Trophoblast cell (in vitro differentiated cells and primary cell): ENCODE measurements around the gene GAS1.

Experiments used
- DNase-seq, 2 donors: peaks; one replicate each; pipeline ENCODE4 v3.0.0-alpha.2; 2016
- H2AFZ ChIP-seq: 2 replicates; pipeline ENCODE4 v1.6.1; 2013; ENCODE audit warnings: low read length, moderate library complexity, mild to moderate bottlenecking; ENCODE audit not compliant: insufficient read depth, poor library complexity
- H2AK5ac ChIP-seq: 2 replicates; pipeline ENCODE4 v1.6.1; 2013; ENCODE audit warnings: mild to moderate bottlenecking, low read length
- H2BK120ac ChIP-seq: 2 replicates; pipeline ENCODE4 v1.6.1; 2013; ENCODE audit warnings: low read length, mild to moderate bottlenecking, moderate library complexity; ENCODE audit not compliant: insufficient read depth, poor library complexity
- H2BK12ac ChIP-seq: 2 replicates; pipeline ENCODE4 v1.6.1; 2013; ENCODE audit warnings: mild to moderate bottlenecking, low read length, moderate library complexity
- H2BK5ac ChIP-seq: 2 replicates; pipeline ENCODE4 v1.6.1; 2013; ENCODE audit warnings: low read length, low read depth, moderate library complexity, mild to moderate bottlenecking; ENCODE audit not compliant: poor library complexity
- H3K14ac ChIP-seq: 2 replicates; pipeline ENCODE4 v1.6.1; 2013; ENCODE audit warnings: mild to moderate bottlenecking, low read length
- H3K18ac ChIP-seq: 2 replicates; pipeline ENCODE4 v1.6.1; 2013; ENCODE audit warnings: mild to moderate bottlenecking, low read length
- H3K23ac ChIP-seq: 2 replicates; pipeline ENCODE4 v1.6.1; 2013; ENCODE audit warnings: low read length
- H3K27ac ChIP-seq: 2 replicates; pipeline ENCODE4 v1.5.1; 2013; ENCODE audit warnings: low read depth, mild to moderate bottlenecking, inconsistent platforms, low read length, moderate library complexity
- H3K27me3 ChIP-seq: 2 replicates; pipeline ENCODE4 v1.6.1; 2013; ENCODE audit warnings: inconsistent platforms, mild to moderate bottlenecking, low read length, moderate library complexity; ENCODE audit not compliant: insufficient read depth
- H3K36me3 ChIP-seq, 2 experiments: 1 replicate in 1 of 2; 2 replicates in 1 of 2; pipeline ENCODE4 v1.6.1; 2013; ENCODE audit warnings: low read length in 2 of 2, mild to moderate bottlenecking in 2 of 2, moderate library complexity in 1 of 2; ENCODE audit not compliant: insufficient read depth in 2 of 2, control insufficient read depth in 1 of 2
- H3K4ac ChIP-seq: 2 replicates; pipeline ENCODE4 v1.6.1; 2013; ENCODE audit warnings: low read depth, mild to moderate bottlenecking, low read length, moderate library complexity
- H3K4me1 ChIP-seq, 2 experiments: 1 replicate in 1 of 2; 2 replicates in 1 of 2; pipeline ENCODE4 v1.6.1; 2013; ENCODE audit warnings: low read length in 2 of 2, mild to moderate bottlenecking in 2 of 2, moderate library complexity in 1 of 2; ENCODE audit not compliant: insufficient read depth in 2 of 2, control insufficient read depth in 1 of 2
- H3K4me2 ChIP-seq: 2 replicates; pipeline ENCODE4 v1.6.1; 2013; ENCODE audit warnings: inconsistent platforms, mild to moderate bottlenecking, low read length, moderate library complexity
- H3K4me3 ChIP-seq: 2 replicates; pipeline ENCODE4 v1.5.1; 2013; ENCODE audit warnings: mild to moderate bottlenecking, low read depth, low read length, inconsistent platforms
- H3K79me1 ChIP-seq: one replicate; pipeline ENCODE4 v1.6.1; 2013; ENCODE audit warnings: low read length
- H3K79me2 ChIP-seq: 2 replicates; pipeline ENCODE4 v1.6.1; 2013; ENCODE audit warnings: low read length, mild to moderate bottlenecking; ENCODE audit not compliant: control insufficient read depth, insufficient read depth, poor library complexity
- H3K9ac ChIP-seq: 2 replicates; pipeline ENCODE4 v1.6.1; 2013; ENCODE audit warnings: mild to moderate bottlenecking, low read length
- H3K9me3 ChIP-seq: 2 replicates; pipeline ENCODE4 v1.6.1; 2013; ENCODE audit warnings: low read depth, mild to moderate bottlenecking, control low read depth, inconsistent platforms, low read length; ENCODE audit not compliant: insufficient read depth
- H4K12ac ChIP-seq: 2 replicates; pipeline ENCODE4 v1.6.1; 2013; ENCODE audit warnings: low read depth, mild to moderate bottlenecking, low read length, moderate library complexity
- H4K8ac ChIP-seq: 2 replicates; pipeline ENCODE4 v1.6.1; 2013; ENCODE audit warnings: low read depth, mild to moderate bottlenecking, low read length, moderate library complexity
- H4K91ac ChIP-seq: one replicate; pipeline ENCODE4 v1.6.1; 2013; ENCODE audit warnings: low read depth, mild to moderate bottlenecking, low read length, moderate library complexity
- WGBS: extraction: QIAGEN DNeasy Blood & Tissue Kit; methylation state at CpG from one replicate; pipeline ENCODE4 v1.1.7; 2013; ENCODE audit warnings: missing lambda C conversion rate; ENCODE audit not compliant: insufficient read length, insufficient coverage; ENCODE audit errors: extremely low coverage; 5-methylcytosine and 5-hydroxymethylcytosine counted together

Gene GAS1

GRCh38 chr9:86983249-86983619, 35.9 kb upstream of the GAS1 start:
- no peak overlapping the region for H3K4me3 ChIP-seq
- H3K4me1 ChIP-seq: no peaks in the 10 kb centered on the region
- no peak overlapping the region for H3K4me2 ChIP-seq
- H3K27ac ChIP-seq: no peak overlapping the region
- H3K9ac ChIP-seq: no peak overlapping the region
- H3K27me3 ChIP-seq: no peaks in the 10 kb centered on the region
- H2AK5ac ChIP-seq: no peak overlapping the region
- H4K12ac ChIP-seq: no peak overlapping the region
- H3K23ac ChIP-seq: no peak overlapping the region
- H3K36me3 ChIP-seq: no peaks in the 10 kb centered on the region
- H2BK5ac ChIP-seq: no peak overlapping the region
- no peak overlapping the region for H3K18ac ChIP-seq
- H3K79me2 ChIP-seq: no peaks in the 10 kb centered on the region
- H3K79me1 ChIP-seq: no peaks in the 10 kb centered on the region
- no peak overlapping the region for H4K8ac ChIP-seq
- H3K9me3 ChIP-seq: no peaks in the 10 kb centered on the region
- no peak overlapping the region for H3K14ac ChIP-seq
- H3K4ac ChIP-seq: no peak overlapping the region
- no peak overlapping the region for H2BK120ac ChIP-seq
- H4K91ac ChIP-seq: no peak overlapping the region
- peak; percentile 5 to 23 for DNase-seq
- no CpG with 5 or more reads among the region's 4 CpGs for WGBS
- H2AFZ ChIP-seq: no peak overlapping the region
- no peak overlapping the region for H2BK12ac ChIP-seq

DNA sequence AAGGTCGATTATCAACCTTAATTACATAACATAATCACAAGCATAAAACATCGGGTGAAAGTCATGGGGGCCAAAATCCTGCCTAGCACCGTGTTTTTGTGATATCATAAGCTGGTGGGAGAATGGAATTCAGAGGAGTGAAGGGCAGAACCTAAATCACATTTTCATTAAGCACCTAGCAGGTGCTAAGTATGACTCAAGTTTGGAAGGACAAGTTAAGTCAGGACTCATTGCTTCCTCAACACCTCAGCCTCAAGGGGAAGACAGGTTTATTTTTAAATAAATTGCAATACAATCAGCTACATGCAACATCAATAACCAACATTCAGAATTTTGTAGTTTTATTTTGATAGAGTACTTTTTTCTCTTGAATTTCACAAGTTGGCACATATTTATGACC, 33.5 kb upstream of the GAS1 start:
- no peak overlapping the region for H3K4ac ChIP-seq
- no peak overlapping the region for H2BK5ac ChIP-seq
- no peaks in the 10 kb centered on the region for H3K9me3 ChIP-seq
- H3K27me3 ChIP-seq: no peaks in the 10 kb centered on the region
- no peak overlapping the region for H3K4me2 ChIP-seq
- H3K9ac ChIP-seq: no peak overlapping the region
- H4K91ac ChIP-seq: no peak overlapping the region
- no peak overlapping the region for H3K14ac ChIP-seq
- no peak overlapping the region for H4K12ac ChIP-seq
- no peak overlapping the region for H3K4me3 ChIP-seq
- H2AFZ ChIP-seq: no peak overlapping the region
- no peaks in the 10 kb centered on the region for H3K79me1 ChIP-seq
- H3K18ac ChIP-seq: no peak overlapping the region
- H3K27ac ChIP-seq: no peak overlapping the region
- H2BK120ac ChIP-seq: no peak overlapping the region
- no CpG with 5 or more reads among the region's 3 CpGs for WGBS
- no peak overlapping the region for H2AK5ac ChIP-seq
- no peaks in the 10 kb centered on the region for H3K4me1 ChIP-seq
- no peak overlapping the region for H2BK12ac ChIP-seq
- no peak overlapping the region for H3K23ac ChIP-seq
- no peak for DNase-seq
- no peaks in the 10 kb centered on the region for H3K79me2 ChIP-seq
- H3K36me3 ChIP-seq: no peaks in the 10 kb centered on the region
- no peak overlapping the region for H4K8ac ChIP-seq

- Histone ChIP-seq H3K79me2 (no peaks in the 10 kb centered on the region), H3K4me2 (no peak overlapping the region), H2AFZ (no peak overlapping the region), H4K8ac (no peak overlapping the region), H3K4me3 (no peak overlapping the region), H3K9me3 (no peaks in the 10 kb centered on the region), H3K4me1 (no peaks in the 10 kb centered on the region), H3K27me3 (no peaks in the 10 kb centered on the region), H3K4ac (no peak overlapping the region), H2BK12ac (no peak overlapping the region), H2BK120ac (no peak overlapping the region), H2AK5ac (no peak overlapping the region), H3K23ac (no peak overlapping the region), H4K12ac (no peak overlapping the region), H3K14ac (no peak overlapping the region), H3K9ac (no peak overlapping the region), H4K91ac (no peak overlapping the region), H3K36me3 (no peaks in the 10 kb centered on the region), H3K18ac (no peak overlapping the region), H2BK5ac (no peak overlapping the region), H3K79me1 (no peaks in the 10 kb centered on the region), H3K27ac (no peak overlapping the region)
- DNase-seq: no peak
- no CpG with 5 or more reads among the region's 1 CpG for WGBS
These were observed 32.4 kb upstream of the GAS1 start for GRCh38 chr9:86979657-86980056.

- H3K4me3 ChIP-seq: no peak overlapping the region
- no peak overlapping the region for H3K23ac ChIP-seq
- H3K79me1 ChIP-seq: no peaks in the 10 kb centered on the region
- DNase-seq: no peak
- no peak overlapping the region for H2AK5ac ChIP-seq
- no peak overlapping the region for H4K91ac ChIP-seq
- H2BK120ac ChIP-seq: no peak overlapping the region
- no peak overlapping the region for H3K4me2 ChIP-seq
- H3K18ac ChIP-seq: no peak overlapping the region
- H3K9ac ChIP-seq: no peak overlapping the region
- no peak overlapping the region for H2BK5ac ChIP-seq
- no peaks in the 10 kb centered on the region for H3K79me2 ChIP-seq
- no peak overlapping the region for H2AFZ ChIP-seq
- no peak overlapping the region for H4K8ac ChIP-seq
- no peak overlapping the region for H3K14ac ChIP-seq
- H4K12ac ChIP-seq: no peak overlapping the region
- no peak overlapping the region for H3K27ac ChIP-seq
- no peaks in the 10 kb centered on the region for H3K27me3 ChIP-seq
- H3K4ac ChIP-seq: no peak overlapping the region
- no peak overlapping the region for H2BK12ac ChIP-seq
- no peaks in the 10 kb centered on the region for H3K9me3 ChIP-seq
- WGBS: no CpG with 5 or more reads among the region's 6 CpGs
- H3K4me1 ChIP-seq: no peaks in the 10 kb centered on the region
- no peaks in the 10 kb centered on the region for H3K36me3 ChIP-seq
These were observed 31.7 kb upstream of the GAS1 start for GRCh38 chr9:86978922-86979474.
